Cardiac septum (tissue), 1 donor: ENCODE data around the gene TMEM266. TPM values are rescaled to one million over a fixed set of nuclear protein-coding genes. Genes with fewer than 3 reads are reported as not detected.

Experiments used
- DNase-seq: peaks from one replicate; pipeline ENCODE4 v3.0.0-alpha.2; 2020; ENCODE audit warnings: low spot score
- intact Hi-C: fragments of 100-400 bp; cut with DNase I; formaldehyde crosslinking; loops from one replicate; pipeline ENCODE4 v1.14.0; 2022
- total RNA-seq: library from RNA; stranded (reverse); fragmentation: NEBNext Ultra II Directional; extraction: Animal tissue kit (Norgen Biotek cat#: 25700); gene quantifications from one replicate; pipeline ENCODE4 v1.2.1, GENCODE V29; 2021
- donor health status: DM: no; HTN: no; CAD: no.

The TMEM266 gene
- total RNA-seq, 1 donor from 2014 or later: not detected

GRCh38 chr15:76064375-76064774 lies 4.6 kb downstream of the TMEM266 start:
- intact Hi-C loops: no loop called here
- no peak for DNase-seq

GRCh38 chr15:76065245-76065644 lies 5.5 kb downstream of the TMEM266 start:
- intact Hi-C loops: no loop called here
- no peak for DNase-seq

- DNase-seq: no peak
- intact Hi-C loops: no loop called here
Measured at GRCh38 chr15:76065793-76066192, 6.0 kb downstream of the TMEM266 start.

- intact Hi-C loops: no loop called here
- DNase-seq: no peak
Measured at GRCh38 chr15:76070192-76070591, 10.4 kb downstream of the TMEM266 start.

GRCh38 chr15:76070921-76071635 lies 11.3 kb downstream of the TMEM266 start:
- intact Hi-C loops: no loop called here

GRCh38 chr15:76071806-76072205 lies 12.0 kb downstream of the TMEM266 start:
- DNase-seq: no peak
- intact Hi-C loops: no loop called here

More at GRCh38 chr15:76070921-76071635, 11.3 kb downstream of the TMEM266 start:
- DNase-seq: no peak

- DNase-seq: no peak
- intact Hi-C loops: no loop called here
Measured at GRCh38 chr15:76073554-76073953, 13.8 kb downstream of the TMEM266 start.

- intact Hi-C loops: no loop called here
- no peak for DNase-seq
Measured at GRCh38 chr15:76075046-76075445, 15.3 kb downstream of the TMEM266 start.

GRCh38 chr15:76078285-76078877 lies 18.6 kb downstream of the TMEM266 start:
- intact Hi-C loops: no loop called here
- no peak for DNase-seq

- intact Hi-C loops: no loop called here
- no peak for DNase-seq
Measured at GRCh38 chr15:76084256-76084655, 24.5 kb downstream of the TMEM266 start.

GRCh38 chr15:76098685-76099084 lies 38.9 kb downstream of the TMEM266 start:
- intact Hi-C loops: no loop called here
- no peak for DNase-seq

GRCh38 chr15:76099388-76099787 lies 39.6 kb downstream of the TMEM266 start:
- intact Hi-C loops: no loop called here

GRCh38 chr15:76100361-76100760 lies 40.6 kb downstream of the TMEM266 start:
- DNase-seq: no peak
- intact Hi-C loops: no loop called here

More at GRCh38 chr15:76099388-76099787, 39.6 kb downstream of the TMEM266 start:
- no peak for DNase-seq

GRCh38 chr15:76101655-76102054 lies 41.9 kb downstream of the TMEM266 start:
- no peak for DNase-seq
- intact Hi-C loops: no loop called here

GRCh38 chr15:76105391-76105790 lies 45.6 kb downstream of the TMEM266 start:
- intact Hi-C loops: no loop called here
- no peak for DNase-seq

GRCh38 chr15:76105911-76106310 lies 46.1 kb downstream of the TMEM266 start:
- intact Hi-C loops: no loop called here
- no peak for DNase-seq

GRCh38 chr15:76107169-76107568 lies 47.4 kb downstream of the TMEM266 start:
- no peak for DNase-seq
- intact Hi-C loops: no loop called here

- peak; percentile 76 for DNase-seq
- intact Hi-C loops: no loop called here
Measured at GRCh38 chr15:76108021-76108723, 48.4 kb downstream of the TMEM266 start.

- intact Hi-C loops: no loop called here
- DNase-seq: no peak
Measured at GRCh38 chr15:76109046-76109445, 49.3 kb downstream of the TMEM266 start.

GRCh38 chr15:76114561-76114960 lies 54.8 kb downstream of the TMEM266 start:
- intact Hi-C loops: no loop called here
- DNase-seq: no peak
